Measurements from ENCODE around the gene CERS1.

CERS1 gene

DNA sequence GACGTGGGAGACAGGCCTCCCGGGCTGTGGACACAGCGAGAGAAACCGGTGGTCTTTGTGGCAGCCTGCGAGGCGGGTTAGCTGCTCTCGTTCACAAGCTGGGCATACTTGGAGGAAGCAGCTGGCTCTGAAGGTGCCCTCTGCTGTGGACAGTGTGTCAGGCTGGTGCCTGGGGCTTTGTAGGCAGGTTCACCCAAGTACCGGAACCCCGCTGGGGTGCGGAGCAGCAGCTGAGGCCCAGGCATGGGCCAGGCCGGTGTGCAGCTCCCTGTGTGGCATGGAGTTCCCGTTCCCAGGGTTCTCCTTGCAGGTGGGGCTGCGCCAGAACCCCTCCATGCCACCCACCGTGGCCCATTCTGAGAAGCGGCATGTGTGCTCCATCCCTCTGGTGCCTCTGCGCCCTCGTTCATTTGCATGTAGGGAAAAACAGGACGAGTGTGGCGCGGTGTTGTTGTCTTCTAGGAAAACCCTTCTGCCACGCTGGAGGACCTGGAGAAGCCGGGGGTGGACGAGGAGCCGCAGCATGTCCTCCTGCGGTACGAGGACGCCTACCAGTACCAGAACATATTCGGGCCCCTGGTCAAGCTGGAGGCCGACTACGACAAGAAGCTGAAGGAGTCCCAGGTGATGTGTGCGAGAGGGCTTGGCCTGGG is 44.2 kb downstream of the CERS1 start:
- TF ChIP-seq, protein P1, sequence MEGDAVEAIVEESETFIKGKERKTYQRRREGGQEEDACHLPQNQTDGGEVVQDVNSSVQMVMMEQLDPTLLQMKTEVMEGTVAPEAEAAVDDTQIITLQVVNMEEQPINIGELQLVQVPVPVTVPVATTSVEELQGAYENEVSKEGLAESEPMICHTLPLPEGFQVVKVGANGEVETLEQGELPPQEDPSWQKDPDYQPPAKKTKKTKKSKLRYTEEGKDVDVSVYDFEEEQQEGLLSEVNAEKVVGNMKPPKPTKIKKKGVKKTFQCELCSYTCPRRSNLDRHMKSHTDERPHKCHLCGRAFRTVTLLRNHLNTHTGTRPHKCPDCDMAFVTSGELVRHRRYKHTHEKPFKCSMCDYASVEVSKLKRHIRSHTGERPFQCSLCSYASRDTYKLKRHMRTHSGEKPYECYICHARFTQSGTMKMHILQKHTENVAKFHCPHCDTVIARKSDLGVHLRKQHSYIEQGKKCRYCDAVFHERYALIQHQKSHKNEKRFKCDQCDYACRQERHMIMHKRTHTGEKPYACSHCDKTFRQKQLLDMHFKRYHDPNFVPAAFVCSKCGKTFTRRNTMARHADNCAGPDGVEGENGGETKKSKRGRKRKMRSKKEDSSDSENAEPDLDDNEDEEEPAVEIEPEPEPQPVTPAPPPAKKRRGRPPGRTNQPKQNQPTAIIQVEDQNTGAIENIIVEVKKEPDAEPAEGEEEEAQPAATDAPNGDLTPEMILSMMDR (IDR thresholded peaks at IDR 0.05; ENCODE audit: low read depth, low read length, missing control alignments) = no peak
- no peak overlapping the region for H3K4me3 ChIP-seq (ENCODE audit: low read depth, low read length)
- in situ Hi-C loops (cut with HindIII; ENCODE audit: low sequenced_read_pairs) = loop anchor here (25.0 kb wide), 1 partner anchor 364 kb away; no protein-coding TSS in a partner anchor
- no peak for DNase-seq (ENCODE audit: low read depth)

DNA sequence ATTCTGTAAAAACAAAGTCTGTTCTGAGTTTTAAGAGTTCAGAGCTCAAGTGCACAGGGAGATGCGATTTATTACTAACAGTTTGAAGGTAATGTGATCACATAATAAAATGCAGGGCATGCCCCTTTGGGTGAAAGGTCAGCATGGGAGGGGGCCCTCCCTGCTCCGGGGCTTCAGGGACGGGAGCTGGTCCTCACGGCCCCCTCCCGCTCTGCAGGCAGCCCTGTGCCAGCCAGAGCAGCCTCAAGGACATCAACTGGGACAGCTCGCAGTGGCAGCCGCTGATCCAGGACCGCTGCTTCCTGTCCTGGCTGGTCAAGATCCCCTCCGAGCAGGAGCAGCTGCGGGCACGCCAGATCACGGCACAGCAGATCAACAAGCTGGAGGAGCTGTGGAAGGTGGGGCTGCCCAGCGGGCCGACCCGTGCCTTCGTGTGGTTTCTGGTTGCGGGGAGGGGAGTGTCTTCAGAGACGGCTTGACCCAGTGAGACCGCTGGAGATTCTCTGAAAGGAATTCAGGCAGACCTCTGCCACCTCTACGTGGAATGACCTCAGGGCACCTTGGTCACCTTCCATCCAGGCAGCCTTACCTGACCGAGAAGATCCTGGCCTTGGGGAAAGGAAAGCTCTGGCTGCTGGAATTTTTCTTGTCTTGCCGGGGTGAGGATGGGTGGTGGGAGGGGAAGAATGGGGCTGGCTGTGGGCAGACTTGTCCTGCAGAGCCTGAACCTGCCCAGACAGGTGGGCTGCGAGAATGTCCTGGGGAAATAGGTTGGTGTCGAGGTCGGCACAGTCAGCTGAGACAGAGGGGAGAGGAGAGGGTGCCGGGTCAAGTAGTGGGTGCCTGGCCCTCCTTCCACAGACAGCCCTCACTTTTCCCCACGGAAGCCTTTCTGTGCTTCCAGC is 45.2 kb downstream of the CERS1 start:
- no peak for DNase-seq (ENCODE audit: low read depth)
- TF ChIP-seq, protein P1 (IDR thresholded peaks at IDR 0.05; ENCODE audit: low read depth, low read length, missing control alignments) = no peak
- in situ Hi-C loops (cut with HindIII; ENCODE audit: low sequenced_read_pairs) = loop anchor here (25.0 kb wide), 1 partner anchor 363 kb away; no protein-coding TSS in a partner anchor
- H3K4me3 ChIP-seq (ENCODE audit: low read depth, low read length) = no peak overlapping the region

DNA sequence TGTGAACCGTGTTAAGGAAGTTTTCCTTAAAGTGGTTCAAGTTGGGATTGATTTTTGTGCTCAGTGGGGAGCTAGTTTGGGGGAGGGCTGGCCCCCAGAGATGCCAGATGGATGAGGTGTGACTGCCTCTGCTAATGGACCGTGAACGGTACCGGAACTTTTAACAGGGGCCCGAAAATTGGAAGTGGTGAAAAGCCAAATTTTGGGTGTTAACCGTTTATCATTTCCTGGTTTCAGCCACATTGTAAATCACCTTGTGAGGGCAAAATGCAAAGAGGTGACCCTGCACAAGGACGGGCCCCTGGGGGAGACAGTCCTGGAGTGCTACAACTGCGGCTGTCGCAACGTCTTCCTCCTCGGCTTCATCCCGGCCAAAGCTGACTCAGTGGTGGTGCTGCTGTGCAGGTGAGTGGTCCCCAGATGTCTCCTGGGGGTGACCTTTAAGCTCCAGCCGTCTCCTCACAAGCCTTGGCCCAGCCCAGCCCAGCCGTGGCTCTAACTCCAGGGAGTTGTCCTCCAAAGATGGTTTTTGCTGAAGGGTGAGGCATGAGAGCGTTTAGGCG is 46.0 kb downstream of the CERS1 start:
- in situ Hi-C loops (cut with HindIII; ENCODE audit: low sequenced_read_pairs) = loop anchor here (25.0 kb wide), 2 partner anchors 263 to 363 kb away; partner anchors contain the start of gene REX1BD
- DNase-seq (ENCODE audit: low read depth) = no peak
- no peak overlapping the region for H3K4me3 ChIP-seq (ENCODE audit: low read depth, low read length)

DNA sequence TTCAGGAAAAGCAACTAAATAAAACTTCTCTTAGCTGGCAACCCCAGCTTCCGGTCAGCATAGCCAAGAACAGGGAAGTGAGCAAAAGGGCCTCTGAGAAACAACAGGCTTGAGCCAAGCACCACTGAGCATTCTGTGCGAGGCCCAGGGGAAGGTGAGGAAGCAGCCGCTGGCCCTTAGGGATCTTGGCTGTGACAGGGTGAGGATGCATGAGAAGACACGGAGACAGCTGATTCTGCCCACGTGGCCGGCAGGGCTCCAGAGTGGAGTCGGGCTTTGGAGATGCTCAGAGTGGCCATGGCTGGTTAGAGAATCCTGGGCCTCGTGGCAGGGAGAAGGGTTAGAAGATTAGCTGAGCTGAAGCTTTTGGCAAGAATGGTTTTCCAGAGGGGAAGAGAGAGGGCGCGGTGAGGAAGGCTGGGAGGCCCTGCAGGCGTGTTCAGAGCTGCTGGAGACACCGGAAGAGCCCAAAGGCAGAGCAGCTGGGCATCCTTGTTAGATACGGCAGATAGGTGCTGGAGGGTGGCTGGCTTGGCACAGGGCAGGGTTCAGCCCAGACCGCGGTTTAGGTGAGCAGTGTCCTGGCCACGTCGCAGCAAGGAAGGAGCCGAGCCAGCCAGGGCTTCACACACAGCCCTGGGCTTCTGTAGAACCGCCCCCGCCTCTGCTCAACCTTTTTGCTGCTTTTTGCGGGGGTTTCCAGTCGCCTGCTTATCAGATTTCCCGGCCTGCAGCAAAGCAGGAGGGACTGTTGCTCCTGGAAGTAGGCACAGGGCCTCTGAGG is 46.9 kb downstream of the CERS1 start:
- TF ChIP-seq, protein P1 (IDR thresholded peaks at IDR 0.05; ENCODE audit: low read depth, low read length, missing control alignments) = no peak
- in situ Hi-C loops (cut with HindIII; ENCODE audit: low sequenced_read_pairs) = loop anchor here (25.0 kb wide), 1 partner anchor 262 kb away; the partner anchor contains the start of gene REX1BD
- no peak for DNase-seq (ENCODE audit: low read depth)
- H3K4me3 ChIP-seq (ENCODE audit: low read depth, low read length) = no peak overlapping the region

More for the DNA sequence above, 46.0 kb downstream of the CERS1 start:
- TF ChIP-seq, protein P1 (IDR thresholded peaks at IDR 0.05; ENCODE audit: low read depth, low read length, missing control alignments) = no peak

DNA sequence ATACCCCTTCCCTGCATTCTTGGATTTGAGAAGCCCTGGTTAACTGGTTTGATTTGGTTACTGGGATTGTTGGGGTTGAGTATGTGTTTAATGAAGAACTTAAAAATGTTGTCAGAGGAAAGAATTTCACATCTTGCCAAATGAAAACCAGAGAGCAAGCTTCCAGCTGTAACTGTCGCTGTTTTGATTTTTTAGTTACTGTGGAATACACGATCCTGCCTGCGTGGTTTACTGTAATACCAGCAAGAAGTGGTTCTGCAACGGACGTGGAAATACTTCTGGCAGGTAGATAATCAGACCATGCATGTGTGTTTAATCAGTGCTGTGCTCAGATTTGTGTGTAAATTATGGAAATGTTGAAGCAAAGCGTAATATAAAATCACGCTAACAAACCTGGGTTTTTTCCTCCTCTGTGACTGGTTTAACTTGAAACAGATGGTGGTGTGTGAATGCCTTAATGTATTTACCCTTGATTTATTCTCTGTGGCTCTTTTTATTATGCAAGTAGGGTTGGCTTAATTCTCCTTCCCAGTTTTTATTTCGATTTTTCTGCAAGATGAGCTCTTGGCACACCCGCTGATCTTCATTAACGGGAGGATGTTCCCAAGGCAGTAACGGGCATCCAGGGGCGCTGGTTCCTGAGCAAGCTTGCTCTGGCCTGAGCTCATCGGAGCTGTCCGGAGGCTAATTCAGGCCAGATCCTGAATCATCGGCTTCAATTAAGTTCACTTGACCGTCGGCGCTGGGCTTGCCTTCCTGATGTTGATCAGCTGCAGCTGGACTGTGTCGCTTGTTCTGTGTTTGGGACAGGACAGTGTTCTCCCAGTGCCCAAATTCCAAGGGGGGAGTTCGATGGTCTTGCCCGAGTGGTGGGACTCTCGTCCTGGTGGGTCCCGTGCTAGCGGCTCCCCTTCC is 48.2 kb downstream of the CERS1 start:
- TF ChIP-seq, protein P1 (IDR thresholded peaks at IDR 0.05; ENCODE audit: low read depth, low read length, missing control alignments) = no peak
- no peak overlapping the region for H3K4me3 ChIP-seq (ENCODE audit: low read depth, low read length)
- no peak for DNase-seq (ENCODE audit: low read depth)
- in situ Hi-C loops (cut with HindIII; ENCODE audit: low sequenced_read_pairs) = loop anchor here (25.0 kb wide), 1 partner anchor 261 kb away; the partner anchor contains the start of gene REX1BD

Data from astrocyte of the cerebellum (primary cell).